RCC 7860 (cell line): Measurements from ENCODE around the gene ZNF625.

Experiments
- DNase-seq: peaks from one replicate; pipeline ENCODE4 v3.0.0-alpha.2; 2015; ENCODE audit warnings: low spot score
- FAIRE-seq: peaks from 2 replicates; lab custom pipeline; 2012; peaks lifted over from hg19 to GRCh38; lab: Jason Lieb, UNC

The ZNF625 gene

GRCh38 chr19:12156223-12157058 is at the start of gene ZNF625:
ZNF625 (minus strand) TSS chr19:12156734; CDS start chr19:12156558, 176 bp downstream.
- peak; percentile 84 for FAIRE-seq
- peak; percentile 77 for DNase-seq

DNA sequence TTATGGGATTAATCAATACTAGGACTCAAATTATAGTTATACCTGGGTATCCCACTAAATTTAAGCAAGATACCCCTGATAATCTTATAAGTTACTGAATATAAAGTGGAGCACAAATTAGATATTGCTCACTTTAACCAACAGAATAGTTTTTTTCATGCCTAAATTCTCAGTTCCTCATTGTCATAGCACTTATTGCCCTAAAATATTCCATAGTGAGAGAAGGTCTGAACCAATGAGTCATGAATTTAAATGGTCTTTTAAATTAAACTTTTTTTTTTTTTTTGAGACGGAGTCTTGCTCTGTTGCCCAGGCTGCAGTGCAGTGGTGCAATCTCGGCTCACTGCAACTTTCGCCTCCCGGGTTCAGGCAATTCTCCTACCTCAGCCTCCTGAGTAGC is 48.8 kb upstream of the ZNF625 start:
- FAIRE-seq (no peak), DNase-seq (no peak)

- FAIRE-seq = no peak
- no peak for DNase-seq
These were observed 45.7 kb upstream of the ZNF625 start for GRCh38 chr19:12202250-12202649.

DNA sequence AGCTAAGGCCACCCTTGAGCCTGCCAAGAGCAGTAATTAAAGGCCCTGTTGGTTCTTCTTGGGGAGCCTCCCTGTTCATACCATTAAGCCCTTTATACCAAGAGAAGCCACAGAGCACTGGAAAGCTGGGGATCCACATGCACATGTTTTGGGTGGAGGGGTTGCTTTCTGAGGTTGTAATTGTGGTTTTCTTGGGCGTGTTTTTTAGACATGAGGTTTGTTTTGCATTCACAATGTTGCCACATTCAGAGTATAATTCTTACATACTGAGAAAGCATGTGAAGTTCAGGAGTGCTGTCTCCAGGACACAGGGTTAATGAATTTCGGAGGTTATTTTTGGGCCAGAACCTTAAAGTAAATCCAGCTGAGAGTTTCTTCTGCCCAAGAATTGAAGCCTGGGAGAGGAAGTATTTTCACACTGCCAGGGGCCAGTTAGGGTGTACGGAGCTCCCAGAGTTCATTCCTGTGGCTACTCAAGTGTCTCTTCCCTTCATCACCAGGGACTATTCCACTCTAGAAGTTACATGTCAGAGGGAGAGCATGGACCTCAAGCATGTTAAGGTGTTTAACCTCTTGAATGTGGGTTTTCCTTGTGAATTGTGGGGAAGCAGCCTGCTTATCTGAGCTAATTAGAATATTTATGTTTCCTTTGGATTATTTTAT is 43.4 kb upstream of the ZNF625 start:
- FAIRE-seq (no peak), DNase-seq (no peak)

DNA sequence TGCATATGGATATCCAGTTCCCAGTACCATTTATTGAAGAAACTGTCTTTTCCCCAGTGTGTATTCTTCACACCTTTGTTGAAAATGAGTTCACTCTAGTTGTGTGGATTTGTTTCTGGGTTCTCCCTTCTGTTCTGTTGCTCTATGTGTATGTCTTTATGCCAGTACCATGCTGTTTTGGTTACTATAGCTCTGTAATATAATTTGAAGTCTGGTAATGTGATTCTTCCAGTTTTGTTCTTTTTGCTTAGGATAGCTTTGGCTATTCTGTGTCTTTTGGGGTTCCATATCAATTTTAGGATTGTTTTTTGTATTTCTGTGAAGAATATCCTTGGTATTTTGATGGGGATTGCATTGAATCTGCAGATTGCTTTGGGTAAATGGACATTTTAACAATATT is 41.6 kb upstream of the ZNF625 start:
- no peak for FAIRE-seq
- DNase-seq = no peak

GRCh38 chr19:12194827-12195731 is 38.5 kb upstream of the ZNF625 start:
- DNase-seq = no peak
- no peak for FAIRE-seq

GRCh38 chr19:12187625-12188024 is 31.1 kb upstream of the ZNF625 start:
- FAIRE-seq (no peak), DNase-seq (no peak)

- FAIRE-seq (no peak), DNase-seq (no peak)
These were observed 23.8 kb upstream of the ZNF625 start for GRCh38 chr19:12180377-12180776.

GRCh38 chr19:12166626-12167025 is 10.1 kb upstream of the ZNF625 start:
- no peak for FAIRE-seq
- DNase-seq = no peak

DNA sequence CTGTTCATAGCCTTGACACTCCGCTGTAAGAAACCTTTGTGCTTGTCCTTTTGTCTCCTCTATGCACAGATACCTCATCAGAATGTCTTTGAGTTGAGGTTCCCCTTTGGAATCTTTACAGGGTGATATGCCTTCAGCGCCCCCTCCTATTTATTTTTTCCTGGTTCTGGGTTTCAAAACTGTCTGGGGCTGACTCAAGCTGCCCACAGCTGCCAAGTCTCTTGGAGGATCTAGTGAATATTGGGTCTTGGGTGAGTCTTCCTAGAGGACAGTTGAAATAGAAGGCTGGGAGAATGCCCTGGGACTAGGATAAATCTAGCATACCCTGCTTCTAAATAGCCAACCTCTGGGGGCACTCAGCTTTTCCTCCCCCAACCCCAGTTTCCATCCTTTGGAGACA is 7.3 kb upstream of the ZNF625 start:
- FAIRE-seq (no peak), DNase-seq (no peak)

GRCh38 chr19:12162882-12163806 is 6.6 kb upstream of the ZNF625 start, which contains the start of gene ZNF136:
ZNF136 (plus strand) TSS chr19:12163096; CDS start chr19:12163204, 108 bp downstream.
- FAIRE-seq (peak; percentile 88), DNase-seq (peak; percentile 96)

- FAIRE-seq (no peak), DNase-seq (no peak)
These were observed 6.0 kb upstream of the ZNF625 start for GRCh38 chr19:12162513-12162881.

- DNase-seq (no peak), FAIRE-seq (no peak)
These were observed 3.4 kb upstream of the ZNF625 start for GRCh38 chr19:12159773-12160414.

DNA sequence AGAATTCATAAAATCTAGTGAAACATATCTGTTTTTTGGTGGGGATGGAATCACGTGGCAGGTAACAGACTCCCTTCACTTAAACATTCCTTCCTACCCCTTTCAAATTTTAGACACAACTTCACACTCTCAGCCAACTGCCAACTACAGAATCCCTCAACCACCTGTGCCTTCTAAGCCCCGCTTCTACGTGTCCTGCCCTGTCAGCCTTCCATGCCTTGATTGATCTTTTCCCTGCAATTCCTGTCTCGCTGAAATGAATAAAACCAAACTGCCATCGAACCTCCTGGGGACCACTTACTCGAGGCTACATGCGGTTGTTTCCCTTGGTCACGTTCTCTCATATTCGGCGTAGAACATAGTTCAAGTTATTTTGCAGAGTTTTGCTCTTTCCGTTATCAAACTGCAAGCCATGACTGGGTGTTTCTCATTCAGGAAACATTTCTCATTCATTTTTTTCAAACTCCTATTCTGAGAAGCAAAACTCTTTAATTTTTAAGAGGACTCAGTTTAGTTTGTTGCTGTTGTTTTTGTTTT is 1.1 kb downstream of the ZNF625 start:
- FAIRE-seq (no peak), DNase-seq (no peak)

- DNase-seq = no peak
- FAIRE-seq = no peak
These were observed 11.2 kb downstream of the ZNF625 start for GRCh38 chr19:12145348-12145747.

DNA sequence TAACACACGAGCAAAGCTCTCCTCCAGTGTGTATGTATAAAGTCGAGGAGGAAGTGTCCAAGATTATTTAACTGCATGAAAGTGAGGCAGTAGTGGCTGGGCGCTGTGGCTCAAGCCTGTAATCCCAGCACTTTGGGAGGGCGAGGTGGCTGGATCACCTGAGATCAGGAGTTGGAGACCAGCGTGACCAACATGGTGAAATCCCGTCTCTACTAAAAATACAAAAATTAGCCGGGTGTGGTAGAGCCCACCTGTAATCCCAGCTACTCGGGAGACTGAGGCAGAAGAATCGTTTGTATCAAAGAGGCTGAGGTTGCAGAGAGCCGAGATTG is 15.2 kb downstream of the ZNF625 start:
- no peak for DNase-seq
- FAIRE-seq = no peak

DNA sequence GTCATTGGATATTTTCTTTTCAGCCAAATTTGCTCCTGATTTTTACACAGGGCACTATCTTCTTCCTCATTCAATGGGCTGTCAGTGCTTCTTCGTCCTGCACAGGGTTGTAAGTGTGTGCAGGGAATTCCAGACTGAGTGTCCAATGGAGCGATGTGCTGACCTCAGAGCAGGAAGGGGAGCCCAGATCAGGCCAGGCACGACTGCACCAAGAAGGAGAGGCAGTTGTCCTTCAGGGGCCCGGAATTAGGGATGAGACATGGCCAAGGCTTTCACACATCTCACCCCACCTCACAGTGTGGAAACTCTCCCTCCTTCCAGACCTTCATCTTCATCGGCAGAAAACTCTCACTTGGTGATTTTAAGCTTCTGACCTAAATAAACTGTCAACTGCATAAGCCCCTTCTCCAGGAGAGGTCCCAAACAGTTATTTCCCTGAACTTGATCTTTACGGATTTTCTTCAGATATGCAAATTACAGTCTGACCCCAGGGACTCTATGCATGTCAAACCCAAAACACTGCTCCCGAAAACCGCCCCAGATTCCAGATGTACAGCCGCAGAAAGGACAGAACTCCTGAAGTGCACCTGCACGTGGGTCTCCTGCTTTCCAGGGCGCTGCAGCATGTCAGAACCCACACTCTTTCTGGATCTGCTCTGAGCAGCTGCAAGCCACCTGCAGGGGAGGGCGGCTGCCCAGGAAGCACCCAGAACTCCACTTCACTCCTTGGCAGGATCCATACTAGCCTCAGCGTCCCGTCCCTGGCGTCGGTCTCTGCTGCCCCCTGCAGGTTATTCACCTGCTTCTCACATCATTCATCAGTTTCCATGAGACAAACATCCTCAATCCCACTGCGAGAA is 15.8 kb downstream of the ZNF625 start:
- DNase-seq (peak; percentile 72), FAIRE-seq (peak; percentile 36)

GRCh38 chr19:12139885-12140544 is 16.5 kb downstream of the ZNF625 start, which contains the start of gene ZNF20:
ZNF20 (minus strand) TSS chr19:12140350; CDS start chr19:12140182, 168 bp downstream.
- DNase-seq (peak; percentile 87), FAIRE-seq (peak; percentile 77)
